ENCODE results near the gene NR1H2.

Gene NR1H2

GRCh38 chr19:50401605-50402450 lies 25.6 kb downstream of the NR1H2 start:
- DNase-seq (ENCODE audit: low read depth, low spot score), result no peak

GRCh38 chr19:50402544-50403301 lies 26.5 kb downstream of the NR1H2 start:
- no peak for DNase-seq (ENCODE audit: low read depth, low spot score)

- no peak for DNase-seq (ENCODE audit: low read depth, low spot score)
These were observed 30.0 kb downstream of the NR1H2 start for GRCh38 chr19:50406156-50406820.

DNA sequence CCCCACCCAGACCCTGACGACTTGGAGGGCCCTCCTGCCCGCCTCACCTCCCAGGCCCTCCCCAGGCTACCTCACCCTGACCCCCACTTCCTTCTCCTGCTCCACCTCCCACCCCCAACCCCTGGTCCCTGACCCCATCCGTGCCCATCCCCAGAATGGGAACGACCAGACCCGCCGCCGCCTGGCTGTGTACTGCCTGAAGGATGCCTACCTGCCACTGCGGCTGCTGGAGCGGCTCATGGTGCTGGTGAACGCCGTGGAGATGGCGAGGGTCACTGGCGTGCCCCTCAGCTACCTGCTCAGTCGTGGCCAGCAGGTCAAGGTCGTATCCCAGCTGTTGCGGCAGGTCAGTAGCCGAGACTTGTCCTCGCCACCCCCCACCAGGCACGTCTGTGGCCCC lies 30.6 kb downstream of the NR1H2 start:
- DNase-seq (ENCODE audit: low read depth, low spot score), result no peak

GRCh38 chr19:50409347-50409746 lies 33.1 kb downstream of the NR1H2 start:
- no peak for DNase-seq (ENCODE audit: low read depth, low spot score)

DNA sequence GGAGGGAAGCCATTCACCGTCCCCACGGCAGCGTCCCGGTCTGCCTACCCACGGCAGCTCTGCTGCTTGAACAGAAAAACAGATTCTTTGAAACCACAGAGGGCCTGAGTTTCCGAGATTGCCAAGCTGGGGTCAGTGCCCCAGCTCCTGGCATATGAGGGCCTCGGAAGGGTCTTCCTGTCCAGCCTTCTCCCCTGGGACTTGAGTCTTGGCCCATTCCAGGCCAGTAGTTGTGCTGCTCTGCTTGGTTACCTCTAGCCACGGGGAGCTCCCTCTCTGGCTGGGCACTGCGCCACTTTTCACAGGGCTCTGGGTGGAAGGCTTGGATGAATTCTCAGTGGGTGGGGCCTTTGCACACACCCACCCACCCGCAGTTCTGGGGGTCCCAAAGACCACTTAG lies 33.9 kb downstream of the NR1H2 start:
- DNase-seq (ENCODE audit: low read depth, low spot score), result no peak

DNA sequence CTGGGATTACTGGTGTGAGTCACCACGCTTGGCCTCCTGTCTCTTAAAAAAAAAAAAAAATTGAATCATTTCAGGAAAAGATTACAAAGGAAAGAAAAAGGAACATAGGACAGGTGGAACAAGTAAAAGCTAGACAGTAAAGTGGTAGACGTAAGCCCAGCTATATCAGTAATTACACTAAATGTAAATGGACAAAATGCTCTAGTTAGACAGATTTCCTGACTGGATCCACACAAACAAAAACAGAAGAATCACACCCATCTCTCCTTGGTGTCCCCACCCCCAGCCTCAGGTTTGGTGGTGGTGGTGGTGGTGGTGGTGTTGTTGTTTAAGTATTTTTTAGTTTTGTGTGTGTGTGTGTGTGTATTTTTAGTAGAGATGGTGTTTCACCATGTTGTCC lies 36.2 kb downstream of the NR1H2 start:
- no peak for DNase-seq (ENCODE audit: low read depth, low spot score)

- DNase-seq (ENCODE audit: low read depth, low spot score), result no peak
These were observed 36.8 kb downstream of the NR1H2 start for GRCh38 chr19:50413096-50413495.

- DNase-seq (ENCODE audit: low read depth, low spot score), result no peak
These were observed 37.3 kb downstream of the NR1H2 start for GRCh38 chr19:50413531-50413930.

- no peak for DNase-seq (ENCODE audit: low read depth, low spot score)
These were observed 38.8 kb downstream of the NR1H2 start for GRCh38 chr19:50414864-50415660.

GRCh38 chr19:50415661-50416033 lies 39.4 kb downstream of the NR1H2 start:
- no peak for DNase-seq (ENCODE audit: low read depth, low spot score)

- no peak for DNase-seq (ENCODE audit: low read depth, low spot score)
These were observed 40.0 kb downstream of the NR1H2 start for GRCh38 chr19:50416034-50416977.

GRCh38 chr19:50417111-50418081 lies 41.1 kb downstream of the NR1H2 start:
- DNase-seq (ENCODE audit: low read depth, low spot score), result no peak

DNA sequence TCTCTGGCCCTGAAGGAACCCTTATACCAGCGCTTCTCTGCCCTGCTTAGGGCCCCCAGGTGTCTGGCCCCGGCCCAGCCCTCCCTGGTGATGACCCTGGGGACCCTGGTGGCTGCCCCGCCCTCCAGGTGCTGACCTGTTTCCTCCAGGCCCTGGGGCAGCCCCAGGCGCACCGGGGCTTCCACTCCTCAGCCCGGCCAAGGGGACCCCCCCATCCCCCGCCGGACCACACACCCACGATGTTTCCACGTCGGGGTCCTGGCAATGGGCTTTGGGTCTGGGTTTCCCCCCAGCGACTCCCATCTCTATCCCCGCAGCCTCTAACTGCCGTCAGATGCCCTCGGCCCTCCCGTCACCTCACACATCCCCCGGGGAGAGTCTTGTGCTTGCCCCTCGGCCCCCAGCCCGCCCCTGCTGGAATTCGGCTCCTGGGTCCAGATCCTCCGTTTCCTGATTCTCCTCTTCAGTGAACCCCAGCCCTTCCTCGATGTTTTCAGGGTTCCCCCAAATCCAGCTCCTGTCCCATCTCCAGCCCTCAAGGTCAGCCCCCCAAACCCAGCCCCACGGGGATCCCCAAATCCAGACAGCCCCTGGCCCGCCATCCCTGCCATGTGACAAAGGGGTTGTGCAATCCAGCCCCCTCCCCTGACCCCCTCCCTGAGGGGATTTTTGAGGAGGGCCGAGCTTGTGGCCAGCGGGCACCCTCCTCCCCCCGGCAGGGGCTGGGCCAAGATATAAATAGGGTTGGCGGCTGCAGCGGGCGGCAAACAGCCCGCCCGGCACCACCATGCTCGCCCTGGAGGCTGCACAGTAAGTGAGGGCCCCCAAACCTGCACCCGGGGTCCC lies 42.1 kb downstream of the NR1H2 start, which contains the start of gene SPIB:
TSS of gene SPIB (plus strand) at position 763 of the 846 bp plus-strand sequence. CDS start at position 788, 25 bp downstream.
- DNase-seq (ENCODE audit: low read depth, low spot score), result no peak

DNA sequence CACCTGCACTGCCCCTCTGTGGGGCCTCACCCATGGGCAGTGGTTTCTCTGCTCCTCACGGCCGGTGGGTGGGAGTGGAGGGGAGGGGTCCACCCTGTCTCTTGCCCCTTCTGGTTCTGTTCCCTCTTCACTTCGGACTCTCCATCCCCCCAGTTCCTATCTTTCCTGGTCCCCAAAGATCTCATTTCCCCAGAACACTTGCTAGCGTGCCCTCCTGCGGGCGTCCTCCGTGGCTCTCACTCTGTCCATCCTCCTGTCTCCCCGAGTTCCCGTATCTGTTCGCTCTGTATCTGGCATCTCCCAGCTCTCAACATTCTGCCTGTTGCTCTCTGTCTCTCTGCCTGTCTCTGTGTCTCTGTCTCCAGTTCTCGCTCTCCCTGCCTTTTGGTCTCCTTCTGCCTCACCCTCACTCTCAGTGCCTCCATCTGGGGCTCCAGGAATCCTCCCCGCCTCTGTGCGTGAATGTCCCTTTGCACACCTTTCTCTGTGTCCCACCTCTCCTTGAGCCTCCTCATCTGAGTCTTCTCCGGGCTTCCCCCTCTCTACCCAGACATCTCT lies 42.8 kb downstream of the NR1H2 start:
- no peak for DNase-seq (ENCODE audit: low read depth, low spot score)

GRCh38 chr19:50419580-50420035 lies 43.4 kb downstream of the NR1H2 start:
- no peak for DNase-seq (ENCODE audit: low read depth, low spot score)

- no peak for DNase-seq (ENCODE audit: low read depth, low spot score)
These were observed 43.9 kb downstream of the NR1H2 start for GRCh38 chr19:50420127-50420526.

GRCh38 chr19:50420808-50421207 lies 44.6 kb downstream of the NR1H2 start:
- no peak for DNase-seq (ENCODE audit: low read depth, low spot score)

All from brain pericyte (primary cell).